ENCODE results near the gene PRND.

DNA sequence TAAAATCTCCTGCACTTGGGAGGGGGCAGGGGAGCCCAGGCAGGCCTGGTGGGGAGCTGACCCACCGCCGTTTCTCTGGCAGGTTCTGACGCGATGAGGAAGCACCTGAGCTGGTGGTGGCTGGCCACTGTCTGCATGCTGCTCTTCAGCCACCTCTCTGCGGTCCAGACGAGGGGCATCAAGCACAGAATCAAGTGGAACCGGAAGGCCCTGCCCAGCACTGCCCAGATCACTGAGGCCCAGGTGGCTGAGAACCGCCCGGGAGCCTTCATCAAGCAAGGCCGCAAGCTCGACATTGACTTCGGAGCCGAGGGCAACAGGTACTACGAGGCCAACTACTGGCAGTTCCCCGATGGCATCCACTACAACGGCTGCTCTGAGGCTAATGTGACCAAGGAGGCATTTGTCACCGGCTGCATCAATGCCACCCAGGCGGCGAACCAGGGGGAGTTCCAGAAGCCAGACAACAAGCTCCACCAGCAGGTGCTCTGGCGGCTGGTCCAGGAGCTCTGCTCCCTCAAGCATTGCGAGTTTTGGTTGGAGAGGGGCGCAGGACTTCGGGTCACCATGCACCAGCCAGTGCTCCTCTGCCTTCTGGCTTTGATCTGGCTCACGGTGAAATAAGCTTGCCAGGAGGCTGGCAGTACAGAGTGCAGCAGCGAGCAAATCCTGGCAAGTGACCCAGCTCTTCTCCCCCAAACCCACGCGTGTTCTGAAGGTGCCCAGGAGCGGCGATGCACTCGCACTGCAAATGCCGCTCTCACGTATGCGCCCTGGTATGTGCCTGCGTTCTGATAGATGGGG lies 3.0 kb downstream of the PRND start:
- TF ChIP-seq SIN3A (IDR thresholded peaks at IDR 0.05; ENCODE audit: low read depth, low read length) (no peak), POLR2A (IDR thresholded peaks at IDR 0.05; ENCODE audit: low read depth, low read length) (no peak), NRF1 (conservative IDR thresholded peaks at IDR 0.05; ENCODE audit: low read depth, low read length) (no peak), NFXL1 (IDR thresholded peaks at IDR 0.05; ENCODE audit: borderline replicate concordance) (no peak), RB1 (IDR thresholded peaks at IDR 0.05; ENCODE audit: borderline replicate concordance) (no peak), CHD2 (IDR thresholded peaks at IDR 0.05; ENCODE audit: borderline replicate concordance, low read depth, low read length) (no peak), EGR1 (IDR thresholded peaks at IDR 0.05; ENCODE audit: borderline replicate concordance in 1 of 2, low read depth in 2 of 2, low read length in 2 of 2) (no peak)
- TF ChIP-seq, protein P1, sequence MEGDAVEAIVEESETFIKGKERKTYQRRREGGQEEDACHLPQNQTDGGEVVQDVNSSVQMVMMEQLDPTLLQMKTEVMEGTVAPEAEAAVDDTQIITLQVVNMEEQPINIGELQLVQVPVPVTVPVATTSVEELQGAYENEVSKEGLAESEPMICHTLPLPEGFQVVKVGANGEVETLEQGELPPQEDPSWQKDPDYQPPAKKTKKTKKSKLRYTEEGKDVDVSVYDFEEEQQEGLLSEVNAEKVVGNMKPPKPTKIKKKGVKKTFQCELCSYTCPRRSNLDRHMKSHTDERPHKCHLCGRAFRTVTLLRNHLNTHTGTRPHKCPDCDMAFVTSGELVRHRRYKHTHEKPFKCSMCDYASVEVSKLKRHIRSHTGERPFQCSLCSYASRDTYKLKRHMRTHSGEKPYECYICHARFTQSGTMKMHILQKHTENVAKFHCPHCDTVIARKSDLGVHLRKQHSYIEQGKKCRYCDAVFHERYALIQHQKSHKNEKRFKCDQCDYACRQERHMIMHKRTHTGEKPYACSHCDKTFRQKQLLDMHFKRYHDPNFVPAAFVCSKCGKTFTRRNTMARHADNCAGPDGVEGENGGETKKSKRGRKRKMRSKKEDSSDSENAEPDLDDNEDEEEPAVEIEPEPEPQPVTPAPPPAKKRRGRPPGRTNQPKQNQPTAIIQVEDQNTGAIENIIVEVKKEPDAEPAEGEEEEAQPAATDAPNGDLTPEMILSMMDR (IDR thresholded peaks at IDR 0.05 in 2 of 3, conservative IDR thresholded peaks at IDR 0.05 in 1 of 3; ENCODE audit: control insufficient read depth in 2 of 3, extremely low read depth in 1 of 3, insufficient read depth in 1 of 3, low read depth in 3 of 3, low read length in 3 of 3), result no peak
- TF ChIP-seq, protein P2, sequence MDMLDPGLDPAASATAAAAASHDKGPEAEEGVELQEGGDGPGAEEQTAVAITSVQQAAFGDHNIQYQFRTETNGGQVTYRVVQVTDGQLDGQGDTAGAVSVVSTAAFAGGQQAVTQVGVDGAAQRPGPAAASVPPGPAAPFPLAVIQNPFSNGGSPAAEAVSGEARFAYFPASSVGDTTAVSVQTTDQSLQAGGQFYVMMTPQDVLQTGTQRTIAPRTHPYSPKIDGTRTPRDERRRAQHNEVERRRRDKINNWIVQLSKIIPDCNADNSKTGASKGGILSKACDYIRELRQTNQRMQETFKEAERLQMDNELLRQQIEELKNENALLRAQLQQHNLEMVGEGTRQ (IDR thresholded peaks at IDR 0.05; ENCODE audit: borderline replicate concordance, low read depth, low read length), result no peak
- TF ChIP-seq, protein P3, sequence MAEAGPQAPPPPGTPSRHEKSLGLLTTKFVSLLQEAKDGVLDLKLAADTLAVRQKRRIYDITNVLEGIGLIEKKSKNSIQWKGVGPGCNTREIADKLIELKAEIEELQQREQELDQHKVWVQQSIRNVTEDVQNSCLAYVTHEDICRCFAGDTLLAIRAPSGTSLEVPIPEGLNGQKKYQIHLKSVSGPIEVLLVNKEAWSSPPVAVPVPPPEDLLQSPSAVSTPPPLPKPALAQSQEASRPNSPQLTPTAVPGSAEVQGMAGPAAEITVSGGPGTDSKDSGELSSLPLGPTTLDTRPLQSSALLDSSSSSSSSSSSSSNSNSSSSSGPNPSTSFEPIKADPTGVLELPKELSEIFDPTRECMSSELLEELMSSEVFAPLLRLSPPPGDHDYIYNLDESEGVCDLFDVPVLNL (IDR thresholded peaks at IDR 0.05; ENCODE audit: low read depth, low read length), result no peak
